ENCODE data around the gene ZFAND3. TPM values are rescaled to one million over a fixed set of nuclear protein-coding genes. Genes with fewer than 3 reads are reported as not detected.

The ZFAND3 gene
- polyA plus RNA-seq, 1 donor from 2014 or later = 19.7 TPM

DNA sequence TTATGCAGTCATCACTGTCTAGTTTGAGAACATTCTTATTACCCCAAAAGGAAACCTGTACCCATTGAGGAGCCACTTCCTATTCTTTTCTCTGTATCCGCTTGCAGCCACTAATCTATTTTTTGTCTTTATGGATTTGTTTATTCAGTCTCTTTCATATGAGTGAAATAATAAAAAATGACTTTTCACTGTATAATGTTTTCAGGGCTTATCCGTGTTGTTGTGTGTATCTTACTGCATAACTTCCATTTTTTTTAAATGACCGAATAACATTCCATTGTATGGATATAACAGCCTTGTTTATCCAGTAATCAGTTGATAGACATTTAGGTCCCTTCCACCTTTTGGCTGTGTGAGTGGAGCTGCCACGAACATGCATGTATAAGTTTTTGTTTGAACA is 86.6 kb downstream of the ZFAND3 start:
- no peaks in the 10 kb centered on the region for H3K36me3 ChIP-seq (ENCODE audit: insufficient read depth, low read length)
- H3K9ac ChIP-seq (ENCODE audit: low read length) = no peak overlapping the region
- H3K27me3 ChIP-seq (ENCODE audit: insufficient read depth, low read depth, low read length) = no peaks in the 10 kb centered on the region
- H3K4me3 ChIP-seq (ENCODE audit: low read length) = no peak overlapping the region
- H4K20me1 ChIP-seq (ENCODE audit: insufficient read depth) = no peaks in the 10 kb centered on the region
- no peak overlapping the region for H2AFZ ChIP-seq (ENCODE audit: low read depth, low read length)
- H3K4me2 ChIP-seq (ENCODE audit: low read length) = no peak overlapping the region
- TF ChIP-seq SMC3 (conservative IDR thresholded peaks at IDR 0.05; ENCODE audit: poor library complexity) (no peak), CTCF (IDR thresholded peaks at IDR 0.05; ENCODE audit: poor library complexity, severe bottlenecking) (no peak), POLR2AphosphoS5 (IDR thresholded peaks at IDR 0.05) (no peak)
- H3K9me2 ChIP-seq (ENCODE audit: insufficient read depth, low read length) = no peaks in the 10 kb centered on the region
- H3K27ac ChIP-seq (ENCODE audit: low read length) = no peak overlapping the region
- no peaks in the 10 kb centered on the region for H3K9me3 ChIP-seq (ENCODE audit: low read length)
- H3K79me2 ChIP-seq (replicated peaks; ENCODE audit: insufficient read depth, low read length) = peaks cover 64% of the 10 kb centered on the region
- H3F3A ChIP-seq (ENCODE audit: insufficient read depth, low read length, poor library complexity, severe bottlenecking) = no peaks in the 10 kb centered on the region

- Histone ChIP-seq H4K20me1 (ENCODE audit: insufficient read depth) (no peaks in the 10 kb centered on the region), H3K36me3 (ENCODE audit: insufficient read depth, low read length) (no peaks in the 10 kb centered on the region)
- TF ChIP-seq SMC3 (conservative IDR thresholded peaks at IDR 0.05; ENCODE audit: poor library complexity) = no peak
- TF ChIP-seq TAF1 (IDR thresholded peaks at IDR 0.05; ENCODE audit: low read depth) = no peak
- no peak for TF ChIP-seq REST (IDR thresholded peaks at IDR 0.05; ENCODE audit: borderline replicate concordance)
- TF ChIP-seq EZH2 (IDR thresholded peaks at IDR 0.05; ENCODE audit: borderline replicate concordance, insufficient read depth, low read length, poor library complexity, severe bottlenecking) = no peak
- TF ChIP-seq CTCF (IDR thresholded peaks at IDR 0.05; ENCODE audit: poor library complexity, severe bottlenecking) = no peak
- no peak for TF ChIP-seq EP300 (conservative IDR thresholded peaks at IDR 0.05; ENCODE audit: poor library complexity, severe bottlenecking)
Measured at GRCh38 chr6:37910998-37911397, 91.5 kb downstream of the ZFAND3 start.

More at GRCh38 chr6:37910998-37911397, 91.5 kb downstream of the ZFAND3 start:
- H3K9ac ChIP-seq (ENCODE audit: low read length) = no peak overlapping the region
- H2AFZ ChIP-seq (ENCODE audit: low read depth, low read length) = no peak overlapping the region
- no peak overlapping the region for H3K4me3 ChIP-seq (ENCODE audit: low read length)
- peaks cover 52% of the 10 kb centered on the region for H3K79me2 ChIP-seq (replicated peaks; ENCODE audit: insufficient read depth, low read length)
- H3K27ac ChIP-seq (ENCODE audit: low read length) = no peak overlapping the region
- no peaks in the 10 kb centered on the region for H3F3A ChIP-seq (ENCODE audit: insufficient read depth, low read length, poor library complexity, severe bottlenecking)
- H3K9me2 ChIP-seq (ENCODE audit: insufficient read depth, low read length) = no peaks in the 10 kb centered on the region
- no peaks in the 10 kb centered on the region for H3K27me3 ChIP-seq (ENCODE audit: insufficient read depth, low read depth, low read length)
- H3K4me2 ChIP-seq (ENCODE audit: low read length) = no peak overlapping the region
- no peaks in the 10 kb centered on the region for H3K9me3 ChIP-seq (ENCODE audit: low read length)

Data from neural cell (in vitro differentiated cells).